Glutamatergic neuron (in vitro differentiated cells): ENCODE measurements around the gene TLL1. TPM values are rescaled to one million over a fixed set of nuclear protein-coding genes. Genes with fewer than 3 reads are reported as not detected.

Experiments used
- DNase-seq: peaks from one replicate; pipeline ENCODE4 v3.0.0; 2022
- H3K27ac Mint-ChIP-seq: one replicate; pipeline ENCODE4 v1.8.0; 2020; ENCODE audit warnings: mild to moderate bottlenecking, mixed read lengths, inconsistent platforms; ENCODE audit not compliant: unreplicated experiment
- H3K27me3 Mint-ChIP-seq: one replicate; pipeline ENCODE4 v1.8.0; 2020; ENCODE audit warnings: mild to moderate bottlenecking, moderate library complexity, mixed read lengths, inconsistent platforms; ENCODE audit not compliant: unreplicated experiment
- H3K36me3 Mint-ChIP-seq: one replicate; pipeline ENCODE4 v1.8.0; 2020; ENCODE audit warnings: mild to moderate bottlenecking, mixed read lengths, inconsistent platforms; ENCODE audit not compliant: unreplicated experiment
- H3K4me1 Mint-ChIP-seq: one replicate; pipeline ENCODE4 v1.8.0; 2020; ENCODE audit warnings: mild to moderate bottlenecking, low read depth, mixed read lengths, inconsistent platforms; ENCODE audit not compliant: unreplicated experiment
- H3K4me3 Mint-ChIP-seq: one replicate; pipeline ENCODE4 v1.8.0; 2020; ENCODE audit warnings: mild to moderate bottlenecking, mixed read lengths, inconsistent platforms; ENCODE audit not compliant: unreplicated experiment
- H3K9me3 Mint-ChIP-seq: one replicate; pipeline ENCODE4 v1.8.0; 2020; ENCODE audit warnings: mild to moderate bottlenecking, moderate library complexity, mixed read lengths, inconsistent platforms; ENCODE audit not compliant: unreplicated experiment
- total RNA-seq: library from RNA; stranded (reverse); fragmentation: NEBNext Ultra II Directional; extraction: Animal tissue kit (Norgen Biotek cat#: 25700); gene quantifications from one replicate; pipeline ENCODE4 v1.2.1, GENCODE V29; 2021; ENCODE audit not compliant: unreplicated experiment
- TF ChIP-seq, protein P1 (sequence below): fragments of 200-600 bp; sonication (generic); IDR thresholded peaks from one replicate; pipeline ENCODE4 v1.5.0; 2021; ENCODE audit not compliant: partially characterized antibody, unreplicated experiment

TLL1 gene
- total RNA-seq, 1 donor from 2014 or later, result 0.15 TPM

DNA sequence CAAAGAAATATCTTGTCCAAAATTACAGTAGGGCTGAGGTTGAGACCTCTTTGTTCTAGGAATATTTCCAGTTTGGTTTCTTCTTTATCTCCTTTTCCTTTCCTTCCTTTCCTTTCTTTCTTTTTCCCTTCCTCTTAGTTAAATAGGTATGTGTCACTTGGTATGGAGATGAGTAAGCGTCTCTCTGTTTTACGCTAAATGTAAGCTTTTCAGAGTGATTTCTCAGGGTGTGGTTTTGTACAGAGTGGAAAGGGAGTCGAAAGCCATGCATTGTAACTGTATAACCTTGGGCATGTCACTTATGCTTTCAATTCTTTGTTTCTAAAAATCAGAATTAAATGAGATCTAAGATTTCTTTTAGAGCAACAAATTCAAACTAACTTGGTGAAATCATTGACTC lies 54.8 kb downstream of the TLL1 start:
- Mint-ChIP-seq H3K9me3 (no peaks in the 10 kb centered on the region), H3K27ac (no peak overlapping the region), H3K4me1 (no peaks in the 10 kb centered on the region), H3K4me3 (no peak overlapping the region), H3K36me3 (no peaks in the 10 kb centered on the region), H3K27me3 (no peaks in the 10 kb centered on the region)
- DNase-seq, result no peak
- TF ChIP-seq, protein P1, sequence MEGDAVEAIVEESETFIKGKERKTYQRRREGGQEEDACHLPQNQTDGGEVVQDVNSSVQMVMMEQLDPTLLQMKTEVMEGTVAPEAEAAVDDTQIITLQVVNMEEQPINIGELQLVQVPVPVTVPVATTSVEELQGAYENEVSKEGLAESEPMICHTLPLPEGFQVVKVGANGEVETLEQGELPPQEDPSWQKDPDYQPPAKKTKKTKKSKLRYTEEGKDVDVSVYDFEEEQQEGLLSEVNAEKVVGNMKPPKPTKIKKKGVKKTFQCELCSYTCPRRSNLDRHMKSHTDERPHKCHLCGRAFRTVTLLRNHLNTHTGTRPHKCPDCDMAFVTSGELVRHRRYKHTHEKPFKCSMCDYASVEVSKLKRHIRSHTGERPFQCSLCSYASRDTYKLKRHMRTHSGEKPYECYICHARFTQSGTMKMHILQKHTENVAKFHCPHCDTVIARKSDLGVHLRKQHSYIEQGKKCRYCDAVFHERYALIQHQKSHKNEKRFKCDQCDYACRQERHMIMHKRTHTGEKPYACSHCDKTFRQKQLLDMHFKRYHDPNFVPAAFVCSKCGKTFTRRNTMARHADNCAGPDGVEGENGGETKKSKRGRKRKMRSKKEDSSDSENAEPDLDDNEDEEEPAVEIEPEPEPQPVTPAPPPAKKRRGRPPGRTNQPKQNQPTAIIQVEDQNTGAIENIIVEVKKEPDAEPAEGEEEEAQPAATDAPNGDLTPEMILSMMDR, result no peak

DNA sequence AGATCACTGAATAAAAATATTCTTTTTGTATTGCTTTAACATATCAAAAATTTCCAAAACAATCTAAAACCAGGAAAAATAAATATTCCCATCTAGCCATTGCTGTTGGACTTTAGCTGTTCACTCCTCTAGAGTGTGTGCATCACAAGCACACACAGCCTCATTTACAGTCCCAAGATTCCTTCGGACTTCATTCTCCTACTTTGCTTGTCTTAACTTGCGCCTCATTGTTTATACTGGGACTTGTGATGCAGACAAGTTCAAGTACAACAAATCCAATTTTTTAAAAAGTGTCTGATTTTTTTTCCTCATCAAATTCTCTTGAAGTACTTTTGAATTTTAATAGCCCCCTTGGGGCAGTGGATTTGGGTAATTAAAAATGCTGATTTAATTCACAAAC lies 55.6 kb downstream of the TLL1 start:
- H3K27me3 Mint-ChIP-seq, result no peaks in the 10 kb centered on the region
- H3K36me3 Mint-ChIP-seq, result no peaks in the 10 kb centered on the region

DNA sequence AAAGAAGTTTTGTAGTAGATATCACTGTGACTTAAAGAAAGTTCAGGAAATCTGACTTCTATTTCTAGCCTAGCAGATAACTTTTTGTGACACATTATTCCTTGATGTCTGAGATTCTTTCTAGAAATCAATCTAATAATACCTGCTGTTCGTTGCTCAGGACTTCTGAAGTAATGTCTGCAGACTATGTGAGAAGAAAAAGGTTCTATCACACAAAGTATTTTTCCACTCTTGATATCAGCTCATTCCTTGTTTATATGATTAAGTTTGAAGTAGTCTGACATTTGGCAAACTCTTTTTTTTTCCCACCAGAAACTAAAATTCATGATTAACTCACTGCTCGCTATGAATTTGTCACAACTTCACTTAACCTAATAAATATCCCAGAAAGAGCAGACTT lies 56.6 kb downstream of the TLL1 start:
- Mint-ChIP-seq H3K27ac (no peak overlapping the region), H3K4me3 (no peak overlapping the region)

More for the DNA sequence above, 55.6 kb downstream of the TLL1 start:
- no peak for DNase-seq
- Mint-ChIP-seq H3K4me1 (no peaks in the 10 kb centered on the region), H3K9me3 (no peaks in the 10 kb centered on the region), H3K27ac (no peak overlapping the region), H3K4me3 (no peak overlapping the region)
- TF ChIP-seq, protein P1, result no peak

DNA sequence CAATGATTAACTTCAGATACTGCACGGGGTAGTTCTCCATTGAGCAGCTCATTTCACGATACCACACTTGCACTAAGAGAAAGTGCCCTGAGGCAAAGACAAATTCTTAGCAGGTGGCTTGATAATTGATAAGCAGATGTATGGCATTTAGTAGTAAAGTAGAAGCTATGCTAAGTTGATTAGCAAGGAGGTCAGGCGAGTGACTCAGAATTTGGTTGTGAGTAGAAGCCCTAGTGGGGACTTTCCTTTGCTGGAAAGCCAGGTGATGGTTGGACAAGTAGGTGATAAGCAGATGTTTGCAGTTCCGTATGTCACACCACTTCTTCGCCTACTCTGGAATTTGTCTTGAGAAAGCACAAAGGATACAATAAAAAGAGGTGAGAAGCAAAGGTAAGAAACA lies 58.7 kb downstream of the TLL1 start:
- Mint-ChIP-seq H3K27ac (no peak overlapping the region), H3K4me3 (no peak overlapping the region), H3K27me3 (peaks cover 2% of the 10 kb centered on the region), H3K36me3 (no peaks in the 10 kb centered on the region), H3K9me3 (peaks cover 1% of the 10 kb centered on the region), H3K4me1 (no peaks in the 10 kb centered on the region)
- no peak for DNase-seq
- TF ChIP-seq, protein P1, result no peak

More for the DNA sequence above, 56.6 kb downstream of the TLL1 start:
- TF ChIP-seq, protein P1, result no peak
- Mint-ChIP-seq H3K4me1 (no peaks in the 10 kb centered on the region), H3K36me3 (no peaks in the 10 kb centered on the region), H3K9me3 (no peaks in the 10 kb centered on the region), H3K27me3 (no peaks in the 10 kb centered on the region)
- DNase-seq, result no peak

DNA sequence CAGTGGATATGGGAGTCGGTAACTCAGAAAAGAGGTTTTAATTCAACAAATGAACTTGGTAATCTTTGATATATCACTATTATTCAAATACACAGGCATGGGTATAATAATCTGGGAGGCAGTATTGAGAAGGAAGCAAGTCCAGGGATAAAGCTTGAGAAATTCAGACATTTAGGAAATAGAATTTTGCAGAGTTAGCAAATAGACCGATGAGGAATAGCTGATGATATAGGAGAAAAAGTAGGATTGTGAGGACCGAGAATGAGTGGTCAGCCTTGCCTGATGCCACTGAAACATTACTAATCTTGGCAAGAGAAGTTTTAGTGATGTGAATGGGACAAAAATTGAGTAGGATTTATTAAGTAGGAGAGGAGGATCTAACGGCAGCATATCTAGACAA lies 71.9 kb downstream of the TLL1 start:
- TF ChIP-seq, protein P1, result no peak
- Mint-ChIP-seq H3K27me3 (no peaks in the 10 kb centered on the region), H3K27ac (no peak overlapping the region)

More for the DNA sequence above, 71.9 kb downstream of the TLL1 start:
- H3K4me3 Mint-ChIP-seq, result no peak overlapping the region
- peaks cover 1% of the 10 kb centered on the region for H3K9me3 Mint-ChIP-seq
- H3K36me3 Mint-ChIP-seq, result no peaks in the 10 kb centered on the region
- no peaks in the 10 kb centered on the region for H3K4me1 Mint-ChIP-seq
- no peak for DNase-seq
